GM20000 (cell line): ENCODE measurements around the gene C22orf15.

Experiments
- DNase-seq: peaks from one replicate; pipeline ENCODE4 v3.0.0; 2012; ENCODE audit warnings: low spot score
- TF ChIP-seq, protein P1 (sequence below): IDR thresholded peaks from 2 replicates; pipeline ENCODE4 v1.5.1; 2012; ENCODE audit warnings: mild to moderate bottlenecking, control low read depth; ENCODE audit errors: extremely low read depth, missing control alignments

The C22orf15 gene

GRCh38 chr22:23801886-23802377 lies 39.1 kb downstream of the C22orf15 start:
- TF ChIP-seq, protein P1, sequence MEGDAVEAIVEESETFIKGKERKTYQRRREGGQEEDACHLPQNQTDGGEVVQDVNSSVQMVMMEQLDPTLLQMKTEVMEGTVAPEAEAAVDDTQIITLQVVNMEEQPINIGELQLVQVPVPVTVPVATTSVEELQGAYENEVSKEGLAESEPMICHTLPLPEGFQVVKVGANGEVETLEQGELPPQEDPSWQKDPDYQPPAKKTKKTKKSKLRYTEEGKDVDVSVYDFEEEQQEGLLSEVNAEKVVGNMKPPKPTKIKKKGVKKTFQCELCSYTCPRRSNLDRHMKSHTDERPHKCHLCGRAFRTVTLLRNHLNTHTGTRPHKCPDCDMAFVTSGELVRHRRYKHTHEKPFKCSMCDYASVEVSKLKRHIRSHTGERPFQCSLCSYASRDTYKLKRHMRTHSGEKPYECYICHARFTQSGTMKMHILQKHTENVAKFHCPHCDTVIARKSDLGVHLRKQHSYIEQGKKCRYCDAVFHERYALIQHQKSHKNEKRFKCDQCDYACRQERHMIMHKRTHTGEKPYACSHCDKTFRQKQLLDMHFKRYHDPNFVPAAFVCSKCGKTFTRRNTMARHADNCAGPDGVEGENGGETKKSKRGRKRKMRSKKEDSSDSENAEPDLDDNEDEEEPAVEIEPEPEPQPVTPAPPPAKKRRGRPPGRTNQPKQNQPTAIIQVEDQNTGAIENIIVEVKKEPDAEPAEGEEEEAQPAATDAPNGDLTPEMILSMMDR = no peak
- no peak for DNase-seq

DNA sequence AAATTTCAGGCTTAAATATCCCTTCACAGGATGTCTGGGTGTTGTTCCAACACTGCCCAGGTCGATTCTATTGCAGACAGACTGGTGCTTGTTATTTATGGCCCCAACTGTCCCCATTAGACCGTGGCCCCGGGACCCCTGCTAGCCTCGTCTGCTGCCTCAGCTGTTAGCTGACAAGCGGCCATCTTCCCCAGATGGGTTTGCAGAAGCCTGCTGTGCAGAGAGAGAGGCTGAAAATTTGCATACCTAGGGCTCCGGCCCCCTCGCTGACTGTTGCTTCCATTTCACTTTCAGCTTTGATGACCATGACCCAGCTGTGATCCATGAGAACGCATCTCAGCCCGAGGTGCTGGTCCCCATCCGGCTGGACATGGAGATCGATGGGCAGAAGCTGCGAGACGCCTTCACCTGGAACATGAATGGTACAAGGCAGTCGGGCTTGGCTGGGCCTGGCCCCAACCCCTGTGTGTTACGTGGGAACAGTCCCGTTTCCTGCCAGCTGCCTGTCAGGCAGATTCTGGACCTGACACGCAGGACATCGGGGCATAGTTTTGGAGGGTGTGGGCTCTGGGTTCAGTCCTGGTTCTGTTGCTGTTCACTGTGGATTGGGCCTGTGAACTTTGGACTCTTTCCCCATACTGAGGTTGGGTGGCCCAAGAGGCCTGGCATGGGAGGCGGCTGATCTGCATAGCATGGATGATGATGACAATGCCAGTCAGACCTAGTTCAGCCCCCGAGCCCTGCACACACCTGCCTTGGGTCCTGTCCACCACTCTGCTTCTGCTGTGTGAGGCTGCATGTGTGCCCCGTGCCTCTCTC lies 40.4 kb downstream of the C22orf15 start:
- peak; percentile 56 for DNase-seq
- TF ChIP-seq, protein P1 = no peak

DNA sequence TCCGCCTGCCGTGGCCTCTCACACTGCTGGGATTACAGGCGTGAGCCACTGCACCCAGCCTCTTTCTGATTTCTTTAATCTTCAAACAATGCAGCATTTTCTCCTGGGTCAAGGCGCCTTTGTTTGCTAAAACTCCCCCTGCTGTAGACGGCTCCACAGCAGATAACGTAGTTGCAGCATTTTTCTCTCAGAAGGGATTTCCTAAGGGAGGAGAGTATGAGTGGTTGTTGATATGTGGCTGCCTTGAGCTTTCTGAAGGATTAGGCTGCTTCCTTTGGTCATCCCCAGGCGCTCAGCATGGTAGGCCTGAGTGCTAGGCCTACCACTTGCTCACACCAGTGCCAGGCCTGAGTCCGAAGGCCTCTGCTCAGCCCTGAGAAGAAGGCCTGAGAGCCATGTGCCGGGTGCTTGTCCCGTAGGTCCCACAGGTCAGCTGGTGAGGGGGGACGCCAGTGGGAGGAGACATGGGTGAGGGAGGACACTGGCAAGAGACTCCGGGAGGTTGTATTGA lies 42.0 kb downstream of the C22orf15 start:
- DNase-seq = no peak
- TF ChIP-seq, protein P1 = no peak

DNA sequence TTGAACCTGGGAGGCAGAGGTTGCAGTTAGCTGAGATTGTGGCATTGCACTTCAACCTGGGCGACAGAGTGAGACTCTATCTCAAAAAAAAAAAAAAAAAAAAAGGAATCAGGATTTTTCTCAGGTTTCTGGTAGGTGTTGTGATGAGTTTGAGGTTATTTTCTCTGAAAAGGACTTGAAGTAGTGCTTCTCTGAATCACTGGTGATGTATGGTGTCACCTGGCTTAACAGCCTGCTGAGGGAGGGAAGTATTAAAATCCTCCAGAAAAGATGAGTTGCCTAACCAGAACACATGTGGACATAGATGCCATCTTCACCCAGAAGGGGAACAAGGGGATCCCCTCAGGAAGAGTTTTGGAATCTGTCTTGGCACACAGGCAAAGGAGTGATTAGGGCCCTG lies 44.0 kb downstream of the C22orf15 start:
- TF ChIP-seq, protein P1 = no peak
- DNase-seq = no peak

GRCh38 chr22:23812378-23812777 lies 49.6 kb downstream of the C22orf15 start:
- DNase-seq = no peak
- TF ChIP-seq, protein P1 = no peak
